HepG2 (cell line): ENCODE measurements around the gene DIS3L2. TPM values are rescaled to one million over a fixed set of nuclear protein-coding genes. Genes with fewer than 3 reads are reported as not detected.

ENCODE experiments used
- ATAC-seq: fragments of 200-7000 bp; cut with Tn5 transposase; 3 replicates; pipeline ENCODE4 v1.9.1; 2020; ENCODE audit warnings: mild to moderate bottlenecking, moderate library complexity
- BruUV-seq: library from RNA; stranded (reverse); fragments of 400-500 nt; replicated peaks from 2 replicates; lab custom pipeline; 2021; lab: Mats Ljungman, UMichigan
- CTCF ChIA-PET: fragments of 300-600 bp; formaldehyde crosslinking; extraction: SDS; loops from one replicate; lab custom pipeline; 2021; ENCODE audit warnings: low total read pairs, inconsistent platforms, low intra/inter-chr PET ratio; lab: Yijun Ruan, JAX
- POLR2A ChIA-PET: fragments of 350-600 bp; sonication (Branson Sonifier 250); formaldehyde crosslinking; loops from one replicate; lab custom pipeline; 2020; ENCODE audit warnings: antibody characterized with exemption, inconsistent platforms; lab: Yijun Ruan, JAX
- DNase-seq: peaks from one replicate; pipeline ENCODE4 v3.0.0-alpha.2; 2015; ENCODE audit warnings: low spot score
- FAIRE-seq: peaks from 3 replicates; lab custom pipeline; 2011; peaks lifted over from hg19 to GRCh38; lab: Jason Lieb, UNC
- H2AFZ ChIP-seq: one replicate; pipeline ENCODE4 v1.6.1; 2011; ENCODE audit warnings: low read length, inconsistent platforms
- H3K27ac ChIP-seq: fragments of 300-600 bp; 3 replicates; pipeline ENCODE4 v1.8.0; 2011; ENCODE audit warnings: mixed run types, mild to moderate bottlenecking, mixed read lengths, low read length, inconsistent platforms; ENCODE audit not compliant: insufficient read depth; ENCODE audit errors: extremely low read length
- H3K27me3 ChIP-seq, 2 experiments: fragments of 200-600 bp in 1 of 2; 2 replicates in 1 of 2; 3 replicates in 1 of 2; pipeline versions ENCODE4 v1.6.0 to v1.8.0; 2011; ENCODE audit warnings: low read length in 2 of 2, mild to moderate bottlenecking in 2 of 2, moderate library complexity in 2 of 2, inconsistent platforms in 1 of 2; ENCODE audit not compliant: insufficient read depth in 2 of 2, control insufficient read depth in 1 of 2
- H3K36me3 ChIP-seq, 2 experiments: fragments of 200-600 bp in 1 of 2; replicated peaks in 1 of 2; 2 replicates in 1 of 2; 3 replicates in 1 of 2; pipeline versions ENCODE4 v1.5.1 to v1.8.0; 2011; ENCODE audit warnings: low read length in 2 of 2, inconsistent platforms in 1 of 2; ENCODE audit not compliant: insufficient read depth in 2 of 2, control insufficient read depth in 1 of 2
- H3K4me1 ChIP-seq: 2 replicates; pipeline ENCODE4 v1.5.1; 2012; ENCODE audit warnings: low read length, inconsistent platforms; ENCODE audit not compliant: insufficient read depth
- H3K4me2 ChIP-seq: 2 replicates; pipeline ENCODE4 v1.6.0; 2011; ENCODE audit warnings: low read depth, low read length, inconsistent platforms
- H3K4me3 ChIP-seq, 3 experiments: fragments of 200-600 bp in 1 of 3; sonication (generic), shearing (Covaris generic) in 1 of 3; replicated peaks in 1 of 3; 2 replicates each; pipeline ENCODE4 v1.5.1; 2011 to 2016; ENCODE audit warnings: low read length in 3 of 3, inconsistent platforms in 2 of 3, low read depth in 2 of 3, mild to moderate bottlenecking in 2 of 3, control low read depth in 1 of 3, mixed read lengths in 1 of 3; ENCODE audit not compliant: insufficient read depth in 1 of 3
- H3K79me2 ChIP-seq: one replicate; pipeline ENCODE4 v1.6.1; 2011; ENCODE audit warnings: low read length, inconsistent platforms; ENCODE audit not compliant: insufficient read depth
- H3K9ac ChIP-seq: 2 replicates; pipeline ENCODE4 v1.6.0; 2011; ENCODE audit warnings: mild to moderate bottlenecking, low read depth, low read length, inconsistent platforms; ENCODE audit not compliant: insufficient read depth
- H3K9me3 ChIP-seq: 2 replicates; pipeline ENCODE4 v1.5.1; 2012; ENCODE audit warnings: mild to moderate bottlenecking, low read length
- H4K20me1 ChIP-seq: 2 replicates; pipeline ENCODE4 v1.6.0; 2011; ENCODE audit warnings: inconsistent platforms, mild to moderate bottlenecking, low read length, moderate library complexity; ENCODE audit not compliant: insufficient read depth
- EHMT2 ChIP-seq: fragments of 200-600 bp; sonication (generic); IDR thresholded peaks from 2 replicates; pipeline ENCODE4 v1.7.0; 2017; ENCODE audit warnings: antibody characterized with exemption, low read depth, low read length, borderline replicate concordance
- JARID2 ChIP-seq: sonication (generic); formaldehyde crosslinking; IDR thresholded peaks from 2 replicates; pipeline ENCODE4 v1.8.1; 2023; ENCODE audit warnings: missing genetic modification reagents, inconsistent platforms; ENCODE audit not compliant: insufficient replicate concordance
- NFIC ChIP-seq: IDR thresholded peaks from 2 replicates; pipeline ENCODE4 v1.6.1; 2012; ENCODE audit warnings: mild to moderate bottlenecking, low read length, inconsistent platforms
- PHF5A ChIP-seq: IDR thresholded peaks from one replicate; pipeline ENCODE4 v1.6.1; 2018; ENCODE audit warnings: low read depth, missing genetic modification reagents; ENCODE audit not compliant: unreplicated experiment
- POLR2AphosphoS2 ChIP-seq: IDR thresholded peaks from 2 replicates; pipeline ENCODE4 v1.6.1; 2011; ENCODE audit warnings: low read depth, low read length, improper control_type of control experiment
- RAD21 ChIP-seq: fragments of 450-650 bp; formaldehyde crosslinking; IDR thresholded peaks from 2 replicates; pipeline ENCODE4 v1.5.0; 2020; ENCODE audit warnings: mild to moderate bottlenecking
- RBFOX2 ChIP-seq: fragments of 200-400 bp; formaldehyde crosslinking; IDR thresholded peaks from 2 replicates; pipeline ENCODE4 v1.6.1; 2017; ENCODE audit warnings: low read depth, mild to moderate bottlenecking, low read length
- TCF12 ChIP-seq, 2 experiments: fragments of 450-650 bp in 1 of 2; sonication (generic) in 1 of 2; formaldehyde crosslinking in 1 of 2; IDR thresholded peaks; 2 replicates each; pipeline versions ENCODE4 v1.6.1 to v1.8.0; 2017 to 2022; ENCODE audit warnings: antibody characterized with exemption in 1 of 2, mild to moderate bottlenecking in 1 of 2, missing genetic modification reagents in 1 of 2, moderate library complexity in 1 of 2
- ZBTB7A ChIP-seq: sonication (generic); formaldehyde crosslinking; IDR thresholded peaks from 2 replicates; pipeline ENCODE4 v1.8.0; 2022; ENCODE audit warnings: mild to moderate bottlenecking, missing genetic modification reagents
- ZFP36 ChIP-seq: fragments of 150-350 bp; IDR thresholded peaks from 2 replicates; pipeline ENCODE4 v1.6.1; 2018; ENCODE audit warnings: borderline replicate concordance, low read length, low read depth; ENCODE audit not compliant: partially characterized antibody
- ZNF256 ChIP-seq: sonication (generic); formaldehyde crosslinking; conservative IDR thresholded peaks from 2 replicates; pipeline ENCODE4 v1.4.0; 2020; ENCODE audit warnings: missing genetic modification reagents
- ZNF670 ChIP-seq: sonication (generic); formaldehyde crosslinking; IDR thresholded peaks from 2 replicates; pipeline ENCODE4 v1.8.0; 2022; ENCODE audit warnings: mild to moderate bottlenecking, missing genetic modification reagents, borderline replicate concordance
- WGBS: methylation state at CpG from one replicate; pipeline ENCODE4 v1.1.6; 2017; ENCODE audit warnings: low lambda C conversion rate; 5-methylcytosine and 5-hydroxymethylcytosine counted together
- in situ Hi-C: cut with HindIII; loops from 2 replicates; pipeline ENCODE4 v1.10.0; 2017; ENCODE audit warnings: low pct_unique_long_range_greater_than_20kb; ENCODE audit not compliant: extremely low pct_ligation_motif_present
- intact Hi-C: fragments of 100-400 bp; cut with micrococcal nuclease; formaldehyde crosslinking; loops from one replicate; pipeline ENCODE4 v1.10.0; 2022; ENCODE audit not compliant: unreplicated experiment
- polyA plus RNA-seq, 8 experiments: library from polyadenylated mRNA; depleted of rRNA in 3 of 8; stranded (reverse) in 7 of 8; unstranded in 1 of 8; fragments of >200 nt; fragmentation: Illumina TruSeq in 4 of 8; extraction: Trizol in 4 of 8; gene quantifications; 2 replicates each; pipeline versions ENCODE4 v1.2.1 to v1.2.3, GENCODE V29; 2011 to 2016; ENCODE audit warnings: low read depth in 4 of 8, missing spikeins in 1 of 8, mixed read lengths in 1 of 8; ENCODE audit not compliant: insufficient read depth in 1 of 8
- total RNA-seq, 5 experiments: library from RNA; depleted of rRNA; stranded (reverse); fragments of >200 nt; fragmentation: Illumina TruSeq; extraction: Trizol; gene quantifications; 2 replicates each; pipeline ENCODE4 v1.2.3, GENCODE V29; 2016; ENCODE audit warnings: low read depth in 1 of 5
- TF ChIP-seq, protein P1 (sequence below): sonication (generic); formaldehyde crosslinking; IDR thresholded peaks from 2 replicates; pipeline ENCODE4 v1.4.0; 2020; ENCODE audit warnings: missing genetic modification reagents
- TF ChIP-seq, protein P2 (sequence below): sonication (generic); formaldehyde crosslinking; conservative IDR thresholded peaks from 2 replicates; pipeline ENCODE4 v1.4.0; 2020; ENCODE audit warnings: missing genetic modification reagents
- TF ChIP-seq, protein P3 (sequence below): sonication (generic); formaldehyde crosslinking; IDR thresholded peaks from 2 replicates; pipeline ENCODE4 v1.5.1; 2020; ENCODE audit warnings: mild to moderate bottlenecking, moderate library complexity, missing genetic modification reagents
- TF ChIP-seq, protein P4 (sequence below): conservative IDR thresholded peaks from 2 replicates; pipeline ENCODE4 v1.6.1; 2018; ENCODE audit warnings: missing genetic modification reagents
- TF ChIP-seq, protein P5 (sequence below): sonication (generic); formaldehyde crosslinking; IDR thresholded peaks from 2 replicates; pipeline ENCODE4 v1.5.0; 2020; ENCODE audit warnings: mild to moderate bottlenecking, low read depth, missing genetic modification reagents, borderline replicate concordance

DIS3L2 gene
- total and polyA plus RNA-seq, 2 of the 13 experiments (the other 11 are each of a cell fraction or from before 2014, with no cell fraction given): 7.0 to 23.9 TPM

DNA sequence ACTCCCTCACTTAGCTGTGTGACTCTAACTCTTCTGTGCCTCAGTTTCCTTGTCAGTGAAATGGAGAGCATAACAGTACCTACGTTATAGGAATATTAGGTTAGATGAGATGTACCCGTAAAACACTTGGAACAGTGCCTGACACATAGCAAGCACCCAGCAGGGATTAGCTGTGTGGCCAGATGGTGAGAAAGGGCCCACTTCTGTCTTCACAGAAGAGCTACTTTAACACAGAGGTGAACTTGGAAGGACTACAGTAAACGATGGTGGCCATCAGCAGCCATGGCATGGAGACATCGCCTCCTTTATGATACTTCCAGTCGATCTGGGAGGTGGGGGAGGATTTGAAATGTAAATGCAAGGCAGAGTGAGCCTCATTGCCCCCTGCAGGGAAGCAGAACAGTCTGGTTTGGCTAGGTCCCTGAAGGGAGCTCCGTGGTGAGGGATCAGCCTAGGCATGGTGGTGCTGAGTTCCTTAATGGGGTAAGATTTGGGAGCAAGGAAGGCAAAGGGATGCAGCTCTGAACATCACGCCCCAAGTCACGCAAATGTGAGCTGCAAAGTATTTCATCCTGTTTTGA, 315.3 kb downstream of the DIS3L2 start (continued):
- TF ChIP-seq, protein P1, sequence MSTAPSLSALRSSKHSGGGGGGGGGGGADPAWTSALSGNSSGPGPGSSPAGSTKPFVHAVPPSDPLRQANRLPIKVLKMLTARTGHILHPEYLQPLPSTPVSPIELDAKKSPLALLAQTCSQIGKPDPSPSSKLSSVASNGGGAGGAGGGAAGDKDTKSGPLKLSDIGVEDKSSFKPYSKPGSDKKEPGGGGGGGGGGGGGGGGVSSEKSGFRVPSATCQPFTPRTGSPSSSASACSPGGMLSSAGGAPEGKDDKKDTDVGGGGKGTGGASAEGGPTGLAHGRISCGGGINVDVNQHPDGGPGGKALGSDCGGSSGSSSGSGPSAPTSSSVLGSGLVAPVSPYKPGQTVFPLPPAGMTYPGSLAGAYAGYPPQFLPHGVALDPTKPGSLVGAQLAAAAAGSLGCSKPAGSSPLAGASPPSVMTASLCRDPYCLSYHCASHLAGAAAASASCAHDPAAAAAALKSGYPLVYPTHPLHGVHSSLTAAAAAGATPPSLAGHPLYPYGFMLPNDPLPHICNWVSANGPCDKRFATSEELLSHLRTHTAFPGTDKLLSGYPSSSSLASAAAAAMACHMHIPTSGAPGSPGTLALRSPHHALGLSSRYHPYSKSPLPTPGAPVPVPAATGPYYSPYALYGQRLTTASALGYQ: no peak
- TF ChIP-seq, protein P2, sequence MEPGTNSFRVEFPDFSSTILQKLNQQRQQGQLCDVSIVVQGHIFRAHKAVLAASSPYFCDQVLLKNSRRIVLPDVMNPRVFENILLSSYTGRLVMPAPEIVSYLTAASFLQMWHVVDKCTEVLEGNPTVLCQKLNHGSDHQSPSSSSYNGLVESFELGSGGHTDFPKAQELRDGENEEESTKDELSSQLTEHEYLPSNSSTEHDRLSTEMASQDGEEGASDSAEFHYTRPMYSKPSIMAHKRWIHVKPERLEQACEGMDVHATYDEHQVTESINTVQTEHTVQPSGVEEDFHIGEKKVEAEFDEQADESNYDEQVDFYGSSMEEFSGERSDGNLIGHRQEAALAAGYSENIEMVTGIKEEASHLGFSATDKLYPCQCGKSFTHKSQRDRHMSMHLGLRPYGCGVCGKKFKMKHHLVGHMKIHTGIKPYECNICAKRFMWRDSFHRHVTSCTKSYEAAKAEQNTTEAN (CRISPR knock-in tag): no peak
- TF ChIP-seq, protein P3, sequence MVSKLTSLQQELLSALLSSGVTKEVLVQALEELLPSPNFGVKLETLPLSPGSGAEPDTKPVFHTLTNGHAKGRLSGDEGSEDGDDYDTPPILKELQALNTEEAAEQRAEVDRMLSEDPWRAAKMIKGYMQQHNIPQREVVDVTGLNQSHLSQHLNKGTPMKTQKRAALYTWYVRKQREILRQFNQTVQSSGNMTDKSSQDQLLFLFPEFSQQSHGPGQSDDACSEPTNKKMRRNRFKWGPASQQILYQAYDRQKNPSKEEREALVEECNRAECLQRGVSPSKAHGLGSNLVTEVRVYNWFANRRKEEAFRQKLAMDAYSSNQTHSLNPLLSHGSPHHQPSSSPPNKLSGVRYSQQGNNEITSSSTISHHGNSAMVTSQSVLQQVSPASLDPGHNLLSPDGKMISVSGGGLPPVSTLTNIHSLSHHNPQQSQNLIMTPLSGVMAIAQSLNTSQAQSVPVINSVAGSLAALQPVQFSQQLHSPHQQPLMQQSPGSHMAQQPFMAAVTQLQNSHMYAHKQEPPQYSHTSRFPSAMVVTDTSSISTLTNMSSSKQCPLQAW (CRISPR knock-in tag): no peak

DNA sequence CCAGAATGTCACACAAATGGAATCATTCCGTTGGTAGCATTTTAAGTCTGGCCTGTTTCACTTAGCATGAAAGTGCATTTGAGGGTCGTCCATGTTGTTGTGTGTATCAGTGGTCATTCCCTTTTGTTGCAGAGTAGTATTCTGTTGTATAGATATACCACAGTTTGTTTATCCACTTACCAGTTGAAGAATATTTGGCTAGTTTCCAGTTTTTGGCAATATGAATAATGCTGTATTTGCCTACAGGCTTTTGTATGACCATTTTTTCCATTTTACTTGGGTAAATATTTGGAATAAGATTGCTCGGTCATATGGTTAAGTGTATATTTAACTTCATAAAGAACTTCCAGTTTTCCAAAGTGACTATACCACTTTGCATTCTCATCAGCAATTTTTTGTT, 317.0 kb downstream of the DIS3L2 start:
- in situ Hi-C loops (no loop called here), intact Hi-C loops (no loop called here)
- H3K4me1 ChIP-seq: no peaks in the 10 kb centered on the region
- H3K27me3 ChIP-seq: no peaks in the 10 kb centered on the region
- no peak overlapping the region for H2AFZ ChIP-seq
- POLR2A ChIA-PET: no interaction called here
- no peak overlapping the region for H3K9ac ChIP-seq
- no peaks in the 10 kb centered on the region for H3K79me2 ChIP-seq
- H3K4me2 ChIP-seq: no peak overlapping the region
- CTCF ChIA-PET: no interaction called here
- ATAC-seq (no peak), DNase-seq (no peak), FAIRE-seq (no peak)
- H3K36me3 ChIP-seq: peaks cover 5 to 16% of the 10 kb centered on the region in 2 experiments; a peak in 4 of 5 replicates
- BruUV-seq: no TSS peak
- no peak overlapping the region for H3K4me3 ChIP-seq
- 92% methylated on average over 3 of the region's 3 CpGs for WGBS
- no peak overlapping the region for H3K27ac ChIP-seq
- no peaks in the 10 kb centered on the region for H3K9me3 ChIP-seq
- H4K20me1 ChIP-seq: no peaks in the 10 kb centered on the region
- no peak for TF ChIP-seq JARID2 (CRISPR knock-in tag)
- no peak for TF ChIP-seq RBFOX2
- no peak for TF ChIP-seq ZNF670
- no peak for TF ChIP-seq ZFP36
- TF ChIP-seq ZBTB7A (CRISPR knock-in tag): no peak
- no peak for TF ChIP-seq RAD21
- no peak for TF ChIP-seq TCF12 (IDR thresholded peaks at IDR 0.05)
- TF ChIP-seq TCF12 (CRISPR knock-in tag; IDR thresholded peaks at IDR 0.05): no peak
- no peak for TF ChIP-seq PHF5A (CRISPR knock-in tag)
- TF ChIP-seq EHMT2: no peak
- TF ChIP-seq, protein P4, sequence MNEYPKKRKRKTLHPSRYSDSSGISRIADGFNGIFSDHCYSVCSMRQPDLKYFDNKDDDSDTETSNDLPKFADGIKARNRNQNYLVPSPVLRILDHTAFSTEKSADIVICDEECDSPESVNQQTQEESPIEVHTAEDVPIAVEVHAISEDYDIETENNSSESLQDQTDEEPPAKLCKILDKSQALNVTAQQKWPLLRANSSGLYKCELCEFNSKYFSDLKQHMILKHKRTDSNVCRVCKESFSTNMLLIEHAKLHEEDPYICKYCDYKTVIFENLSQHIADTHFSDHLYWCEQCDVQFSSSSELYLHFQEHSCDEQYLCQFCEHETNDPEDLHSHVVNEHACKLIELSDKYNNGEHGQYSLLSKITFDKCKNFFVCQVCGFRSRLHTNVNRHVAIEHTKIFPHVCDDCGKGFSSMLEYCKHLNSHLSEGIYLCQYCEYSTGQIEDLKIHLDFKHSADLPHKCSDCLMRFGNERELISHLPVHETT: no peak
- TF ChIP-seq NFIC: no peak
- TF ChIP-seq POLR2AphosphoS2: no peak
- TF ChIP-seq, protein P5, sequence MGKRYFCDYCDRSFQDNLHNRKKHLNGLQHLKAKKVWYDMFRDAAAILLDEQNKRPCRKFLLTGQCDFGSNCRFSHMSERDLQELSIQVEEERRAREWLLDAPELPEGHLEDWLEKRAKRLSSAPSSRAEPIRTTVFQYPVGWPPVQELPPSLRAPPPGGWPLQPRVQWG (CRISPR knock-in tag): no peak
- TF ChIP-seq ZNF256 (CRISPR knock-in tag): no peak
